Stimulated activated CD4-positive, alpha-beta T cell treated with anti-CD3 and anti-CD28 coated beads, TNF-alpha, amount 100 ng/mL, for 48 hours (primary cell): ENCODE results near the gene NKIRAS2.

Source experiments
- DNase-seq, 3 donors: peaks; one replicate each; pipeline ENCODE4 v3.0.0-alpha.2; 2020; ENCODE audit warnings: low read depth in 3 of 3

NKIRAS2 gene

GRCh38 chr17:42055027-42055426 is 35.1 kb downstream of the NKIRAS2 start:
- DNase-seq: no peak

- DNase-seq: no peak
These were observed 35.6 kb downstream of the NKIRAS2 start for GRCh38 chr17:42055496-42055895.

GRCh38 chr17:42056635-42057034 is 36.7 kb downstream of the NKIRAS2 start:
- DNase-seq: no peak

- DNase-seq: no peak
These were observed 38.2 kb downstream of the NKIRAS2 start for GRCh38 chr17:42058063-42058462.

- DNase-seq: no peak
These were observed 39.9 kb downstream of the NKIRAS2 start for GRCh38 chr17:42059815-42060214.

- DNase-seq: no peak
These were observed 40.3 kb downstream of the NKIRAS2 start for GRCh38 chr17:42060231-42060630.

- DNase-seq: no peak
These were observed 42.0 kb downstream of the NKIRAS2 start for GRCh38 chr17:42061646-42062487.

GRCh38 chr17:42062681-42063080 is 42.8 kb downstream of the NKIRAS2 start:
- no peak for DNase-seq

- DNase-seq: no peak
These were observed 45.3 kb downstream of the NKIRAS2 start for GRCh38 chr17:42065201-42065600.

GRCh38 chr17:42067371-42068091 is 47.6 kb downstream of the NKIRAS2 start:
- DNase-seq: peak; percentile 36 to 67 (median 52)

- no peak for DNase-seq
These were observed 49.1 kb downstream of the NKIRAS2 start for GRCh38 chr17:42068979-42069378.

GRCh38 chr17:42071810-42072209 is 51.9 kb downstream of the NKIRAS2 start:
- no peak for DNase-seq

- DNase-seq: no peak
These were observed 52.7 kb downstream of the NKIRAS2 start for GRCh38 chr17:42072323-42073187.
